SU-DHL-6 (cell line): ENCODE data around the gene SORCS2.

Source experiments
- H2AFZ ChIP-seq: fragments of 200-600 bp; sonication (generic); 2 replicates; pipeline ENCODE4 v1.6.1; 2014; ENCODE audit warnings: low read depth, mild to moderate bottlenecking, moderate library complexity, mixed read lengths, antibody characterized with exemption, low read length; ENCODE audit not compliant: severe bottlenecking
- H3F3A ChIP-seq: fragments of 200-600 bp; shearing (Covaris generic); 2 replicates; pipeline ENCODE4 v1.6.0; 2016; ENCODE audit warnings: antibody characterized with exemption, mild to moderate bottlenecking; ENCODE audit not compliant: insufficient read depth
- H3K27ac ChIP-seq: fragments of 200-600 bp; sonication (generic); 2 replicates; pipeline ENCODE4 v1.5.1; 2016; ENCODE audit warnings: low read depth, mild to moderate bottlenecking, low read length, moderate library complexity, mixed read lengths
- H3K27me3 ChIP-seq: fragments of 200-600 bp; sonication (generic), shearing (Covaris generic); 2 replicates; pipeline ENCODE4 v1.6.0; 2014; ENCODE audit warnings: mild to moderate bottlenecking, low read length
- H3K36me3 ChIP-seq: fragments of 200-600 bp; sonication (generic); 2 replicates; pipeline ENCODE4 v1.6.1; 2014; ENCODE audit warnings: mild to moderate bottlenecking, low read length, mixed read lengths
- H3K4me2 ChIP-seq: fragments of 300-600, 200-600 bp; shearing (Covaris generic), sonication (generic); 2 replicates; pipeline ENCODE4 v1.6.0; 2014; ENCODE audit warnings: low read length, low read depth, mild to moderate bottlenecking; ENCODE audit not compliant: poor library complexity, severe bottlenecking
- H3K4me3 ChIP-seq: fragments of 200-600 bp; sonication (generic); 2 replicates; pipeline ENCODE4 v1.5.1; 2014; ENCODE audit warnings: antibody characterized with exemption, low read length, mild to moderate bottlenecking, mixed read lengths; ENCODE audit not compliant: insufficient read depth, poor library complexity, severe bottlenecking
- H3K79me2 ChIP-seq: fragments of 200-600 bp; sonication (generic); 2 replicates; pipeline ENCODE4 v1.6.1; 2014; ENCODE audit warnings: mild to moderate bottlenecking, low read length, moderate library complexity; ENCODE audit not compliant: insufficient read depth
- H3K9ac ChIP-seq: fragments of 200-600 bp; sonication (generic); 2 replicates; pipeline ENCODE4 v1.7.0; 2014; ENCODE audit warnings: mild to moderate bottlenecking, low read length
- H3K9me2 ChIP-seq: fragments of 200-600 bp; sonication (generic); replicated peaks from 2 replicates; pipeline ENCODE4 v1.6.1; 2014; ENCODE audit warnings: low read length; ENCODE audit not compliant: insufficient read depth
- H3K9me3 ChIP-seq: fragments of 200-600 bp; sonication (generic); 2 replicates; pipeline ENCODE4 v1.6.1; 2014; ENCODE audit warnings: low read length, mixed read lengths; ENCODE audit not compliant: insufficient read depth
- H4K20me1 ChIP-seq: fragments of 200-600 bp; sonication (generic); 2 replicates; pipeline ENCODE4 v1.6.1; 2014; ENCODE audit warnings: low read depth, mild to moderate bottlenecking, antibody characterized with exemption, low read length, moderate library complexity, mixed read lengths
- EZH2phosphoT487 ChIP-seq: fragments of 200-600 bp; sonication (generic), shearing (Covaris generic); conservative IDR thresholded peaks from 2 replicates; pipeline ENCODE4 v1.6.1; 2018; ENCODE audit warnings: mild to moderate bottlenecking, antibody characterized with exemption, low read length, moderate library complexity, mixed read lengths
- TF ChIP-seq, protein P1 (sequence below): fragments of 200-600 bp; sonication (generic); IDR thresholded peaks from one replicate; pipeline ENCODE4 v1.5.1; 2017; ENCODE audit warnings: antibody characterized with exemption, mild to moderate bottlenecking, low read length, moderate library complexity; ENCODE audit not compliant: insufficient read depth, poor library complexity, severe bottlenecking

SORCS2 gene

GRCh38 chr4:7503559-7504249, 311.4 kb downstream of the SORCS2 start:
- Histone ChIP-seq H3K36me3 (no peaks in the 10 kb centered on the region), H3K27ac (no peak overlapping the region), H3K4me3 (no peak overlapping the region), H3K4me2 (no peak overlapping the region), H3K27me3 (no peaks in the 10 kb centered on the region), H2AFZ (no peak overlapping the region), H3K9me3 (no peaks in the 10 kb centered on the region), H3K9ac (no peak overlapping the region), H3K79me2 (no peaks in the 10 kb centered on the region), H3K9me2 (no peaks in the 10 kb centered on the region), H3F3A (no peaks in the 10 kb centered on the region), H4K20me1 (no peaks in the 10 kb centered on the region)
- TF ChIP-seq EZH2phosphoT487, result no peak

DNA sequence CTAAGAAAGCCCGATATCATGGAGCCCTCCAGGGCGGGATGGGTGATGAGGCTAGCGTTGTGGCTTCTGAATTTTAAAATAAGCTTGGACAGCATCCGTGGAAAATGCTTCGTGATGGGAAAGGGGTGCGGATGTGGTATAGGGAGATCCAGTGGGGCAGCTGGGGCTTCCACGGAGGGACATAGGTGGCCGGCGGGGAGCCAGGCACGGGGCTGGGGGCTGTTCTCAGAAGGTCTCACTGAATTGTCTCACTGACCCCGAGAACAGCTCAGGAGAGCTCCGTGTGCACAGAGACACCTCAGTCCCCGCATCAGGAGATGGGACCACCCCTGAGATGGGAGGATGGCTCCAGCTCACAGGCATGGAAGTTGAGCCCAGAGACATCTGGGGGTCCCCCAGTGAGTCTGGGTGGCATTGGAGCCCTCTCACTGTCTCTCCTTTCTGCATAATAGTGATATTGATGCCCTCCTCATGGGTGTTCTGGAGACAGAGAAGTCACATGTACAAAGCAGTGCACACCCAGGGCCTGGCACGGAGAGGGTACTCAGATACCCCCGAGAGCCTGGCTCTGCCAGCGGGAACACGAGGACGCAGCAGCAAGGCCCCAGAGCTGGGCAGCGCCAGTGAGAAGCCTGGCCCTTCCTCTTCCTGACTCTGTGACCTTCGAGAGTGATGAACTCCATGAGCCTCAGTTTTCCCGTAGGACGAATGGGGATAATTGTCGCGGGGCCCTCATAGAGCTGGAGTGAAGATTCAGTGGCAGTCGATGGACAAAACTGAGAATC, 313.0 kb downstream of the SORCS2 start:
- H3K27ac ChIP-seq, result no peak overlapping the region
- no peak overlapping the region for H3K4me3 ChIP-seq
- no peaks in the 10 kb centered on the region for H4K20me1 ChIP-seq
- H3K36me3 ChIP-seq, result no peaks in the 10 kb centered on the region
- no peak overlapping the region for H3K9ac ChIP-seq
- H3K9me3 ChIP-seq, result no peaks in the 10 kb centered on the region
- H2AFZ ChIP-seq, result no peak overlapping the region
- no peaks in the 10 kb centered on the region for H3F3A ChIP-seq
- no peaks in the 10 kb centered on the region for H3K9me2 ChIP-seq
- TF ChIP-seq, protein P1, sequence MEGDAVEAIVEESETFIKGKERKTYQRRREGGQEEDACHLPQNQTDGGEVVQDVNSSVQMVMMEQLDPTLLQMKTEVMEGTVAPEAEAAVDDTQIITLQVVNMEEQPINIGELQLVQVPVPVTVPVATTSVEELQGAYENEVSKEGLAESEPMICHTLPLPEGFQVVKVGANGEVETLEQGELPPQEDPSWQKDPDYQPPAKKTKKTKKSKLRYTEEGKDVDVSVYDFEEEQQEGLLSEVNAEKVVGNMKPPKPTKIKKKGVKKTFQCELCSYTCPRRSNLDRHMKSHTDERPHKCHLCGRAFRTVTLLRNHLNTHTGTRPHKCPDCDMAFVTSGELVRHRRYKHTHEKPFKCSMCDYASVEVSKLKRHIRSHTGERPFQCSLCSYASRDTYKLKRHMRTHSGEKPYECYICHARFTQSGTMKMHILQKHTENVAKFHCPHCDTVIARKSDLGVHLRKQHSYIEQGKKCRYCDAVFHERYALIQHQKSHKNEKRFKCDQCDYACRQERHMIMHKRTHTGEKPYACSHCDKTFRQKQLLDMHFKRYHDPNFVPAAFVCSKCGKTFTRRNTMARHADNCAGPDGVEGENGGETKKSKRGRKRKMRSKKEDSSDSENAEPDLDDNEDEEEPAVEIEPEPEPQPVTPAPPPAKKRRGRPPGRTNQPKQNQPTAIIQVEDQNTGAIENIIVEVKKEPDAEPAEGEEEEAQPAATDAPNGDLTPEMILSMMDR, result no peak
- TF ChIP-seq EZH2phosphoT487, result no peak
- no peaks in the 10 kb centered on the region for H3K27me3 ChIP-seq
- H3K4me2 ChIP-seq, result no peak overlapping the region
- no peaks in the 10 kb centered on the region for H3K79me2 ChIP-seq

- Histone ChIP-seq H3K4me2 (no peak overlapping the region), H3K79me2 (no peaks in the 10 kb centered on the region), H4K20me1 (no peaks in the 10 kb centered on the region), H3K4me3 (no peak overlapping the region), H3K9me2 (no peaks in the 10 kb centered on the region), H3F3A (no peaks in the 10 kb centered on the region), H3K9me3 (no peaks in the 10 kb centered on the region), H2AFZ (no peak overlapping the region), H3K27me3 (no peaks in the 10 kb centered on the region), H3K27ac (no peak overlapping the region), H3K36me3 (no peaks in the 10 kb centered on the region), H3K9ac (no peak overlapping the region)
- TF ChIP-seq EZH2phosphoT487, result no peak
- TF ChIP-seq, protein P1, result no peak
Observed at GRCh38 chr4:7506119-7506518, 313.8 kb downstream of the SORCS2 start.

DNA sequence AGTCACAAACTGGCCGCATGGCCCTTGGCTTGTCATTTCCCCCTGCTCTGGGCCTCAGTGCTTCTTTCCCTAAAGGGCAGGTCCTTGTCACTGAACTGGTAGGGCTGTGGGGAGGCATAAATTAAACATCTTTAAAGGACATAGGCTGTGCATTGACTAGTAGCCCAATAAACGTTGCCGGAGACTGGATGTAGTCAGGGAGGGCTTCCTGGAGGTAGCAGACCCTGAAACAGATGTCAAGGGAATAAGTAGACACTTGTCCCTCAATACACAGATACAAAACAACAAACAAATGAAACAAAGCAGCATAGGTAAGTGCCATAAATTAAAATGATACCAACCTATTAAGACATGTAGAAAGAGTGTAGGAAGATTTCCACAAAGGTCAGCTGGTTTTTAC, 314.2 kb downstream of the SORCS2 start:
- Histone ChIP-seq H4K20me1 (no peaks in the 10 kb centered on the region), H2AFZ (no peak overlapping the region), H3K9me3 (no peaks in the 10 kb centered on the region), H3K36me3 (no peaks in the 10 kb centered on the region), H3K27me3 (no peaks in the 10 kb centered on the region), H3F3A (no peaks in the 10 kb centered on the region), H3K4me2 (no peak overlapping the region), H3K27ac (no peak overlapping the region), H3K79me2 (no peaks in the 10 kb centered on the region), H3K9ac (no peak overlapping the region), H3K4me3 (no peak overlapping the region), H3K9me2 (no peaks in the 10 kb centered on the region)
- TF ChIP-seq, protein P1, result no peak
- TF ChIP-seq EZH2phosphoT487, result no peak
